CD14-positive monocyte (primary cell): ENCODE measurements around the gene MIER3. TPM values are rescaled to one million over a fixed set of nuclear protein-coding genes. Genes with fewer than 3 reads are reported as not detected.

ENCODE experiments used
- DNase-seq, 3 donors: peaks; one replicate each; pipeline ENCODE4 v3.0.0-alpha.2; 2011 to 2022
- H2AFZ ChIP-seq: 2 replicates; pipeline ENCODE4 v1.6.0; 2012; ENCODE audit warnings: mild to moderate bottlenecking, low read depth, low read length, inconsistent platforms; ENCODE audit not compliant: insufficient read depth, poor library complexity, severe bottlenecking
- H3K27ac ChIP-seq, 2 donors: 1 replicate in 1 of 2; 2 replicates in 1 of 2; pipeline ENCODE4 v1.5.1; 2012 to 2013; ENCODE audit warnings: low read length in 2 of 2, control low read depth in 1 of 2, inconsistent platforms in 1 of 2, low read depth in 1 of 2, mild to moderate bottlenecking in 1 of 2
- H3K27me3 ChIP-seq, 2 donors: one replicate each; pipeline versions ENCODE4 v1.6.0 to v1.6.1; 2011 to 2013; ENCODE audit warnings: low read length in 2 of 2; ENCODE audit not compliant: control insufficient read depth in 2 of 2, insufficient read depth in 2 of 2
- H3K36me3 ChIP-seq, 2 donors: replicated peaks in 1 of 2; 1 replicate in 1 of 2; 2 replicates in 1 of 2; pipeline versions ENCODE4 v1.5.1 to v1.6.1; 2012 to 2013; ENCODE audit warnings: low read length in 2 of 2, control low read depth in 1 of 2, inconsistent platforms in 1 of 2, mild to moderate bottlenecking in 1 of 2; ENCODE audit not compliant: insufficient read depth in 2 of 2, control insufficient read depth in 1 of 2
- H3K4me1 ChIP-seq, 2 donors: 1 replicate in 1 of 2; 2 replicates in 1 of 2; pipeline versions ENCODE4 v1.5.1 to v1.6.1; 2012 to 2013; ENCODE audit warnings: low read length in 2 of 2, control low read depth in 1 of 2, inconsistent platforms in 1 of 2, mild to moderate bottlenecking in 1 of 2, moderate library complexity in 1 of 2; ENCODE audit not compliant: insufficient read depth in 2 of 2, control insufficient read depth in 1 of 2
- H3K4me2 ChIP-seq: replicated peaks from 2 replicates; pipeline ENCODE3; 2012; ENCODE audit warnings: low read length, moderate library complexity, mild to moderate bottlenecking; ENCODE audit not compliant: poor library complexity, severe bottlenecking; ENCODE audit errors: extremely low read depth
- H3K4me3 ChIP-seq, 3 experiments: fragments of 200-600 bp in 1 of 3; sonication (generic) in 1 of 3; replicated peaks in 1 of 3; 1 replicate in 2 of 3; 2 replicates in 1 of 3; pipeline ENCODE4 v1.5.1; 2011 to 2013; ENCODE audit warnings: low read length in 3 of 3, mild to moderate bottlenecking in 3 of 3, control low read depth in 2 of 3, low read depth in 2 of 3, inconsistent platforms in 1 of 3, moderate library complexity in 1 of 3
- H3K79me2 ChIP-seq: 2 replicates; pipeline ENCODE4 v1.6.0; 2012; ENCODE audit warnings: mild to moderate bottlenecking, control low read depth, inconsistent platforms, low read length, moderate library complexity; ENCODE audit not compliant: insufficient read depth
- H3K9ac ChIP-seq: 2 replicates; pipeline ENCODE4 v1.6.0; 2017; ENCODE audit warnings: low read length, mild to moderate bottlenecking; ENCODE audit not compliant: insufficient read depth, poor library complexity, severe bottlenecking
- H3K9me3 ChIP-seq, 2 donors: replicated peaks in 1 of 2; 1 replicate in 1 of 2; 2 replicates in 1 of 2; pipeline versions ENCODE4 v1.5.1 to v1.6.1; 2012 to 2013; ENCODE audit warnings: low read length in 2 of 2, control low read depth in 1 of 2; ENCODE audit not compliant: control insufficient read depth in 1 of 2, insufficient read depth in 1 of 2
- H4K20me1 ChIP-seq: 2 replicates; pipeline ENCODE4 v1.6.0; 2012; ENCODE audit warnings: mild to moderate bottlenecking, low read length, control low read depth, moderate library complexity; ENCODE audit not compliant: insufficient read depth
- H3K27ac Mint-ChIP-seq, 7 donors: one replicate each; pipeline ENCODE4 v1.8.0; 2020; ENCODE audit warnings: mild to moderate bottlenecking in 7 of 7, mixed read lengths in 7 of 7, moderate library complexity in 6 of 7, inconsistent platforms in 2 of 7
- H3K27me3 Mint-ChIP-seq, 3 donors: one replicate each; pipeline ENCODE4 v1.8.0; 2021 to 2022; ENCODE audit warnings: low read depth in 3 of 3, mild to moderate bottlenecking in 3 of 3, mixed read lengths in 3 of 3, moderate library complexity in 3 of 3, inconsistent platforms in 1 of 3
- H3K36me3 Mint-ChIP-seq, 2 donors: one replicate each; pipeline ENCODE4 v1.8.0; 2020; ENCODE audit warnings: mixed read lengths in 2 of 2, inconsistent platforms in 1 of 2, mild to moderate bottlenecking in 1 of 2
- H3K4me1 Mint-ChIP-seq: one replicate; pipeline ENCODE4 v1.8.0; 2020; ENCODE audit warnings: mild to moderate bottlenecking, mixed read lengths
- H3K4me3 Mint-ChIP-seq, 2 donors: one replicate each; pipeline ENCODE4 v1.8.0; 2020; ENCODE audit warnings: mild to moderate bottlenecking in 2 of 2, mixed read lengths in 2 of 2, moderate library complexity in 1 of 2
- H3K9me3 Mint-ChIP-seq, 7 donors: one replicate each; pipeline ENCODE4 v1.8.0; 2020 to 2022; ENCODE audit warnings: mixed read lengths in 7 of 7, mild to moderate bottlenecking in 6 of 7, moderate library complexity in 6 of 7, inconsistent platforms in 2 of 7
- WGBS: methylation state at CpG from one replicate; pipeline ENCODE4 v1.1.5; 2013; ENCODE audit warnings: missing lambda C conversion rate; ENCODE audit not compliant: insufficient coverage; 5-methylcytosine and 5-hydroxymethylcytosine counted together
- intact Hi-C, 2 donors: fragments of 100-400 bp; cut with micrococcal nuclease; formaldehyde crosslinking; loops; one replicate each; pipeline versions ENCODE4 v1.15.0 to v1.15.1; 2023
- polyA plus RNA-seq, 3 donors: library from polyadenylated mRNA; depleted of rRNA in 1 of 3; unstranded in 2 of 3; stranded (reverse) in 1 of 3; fragments of 300-500 nt in 2 of 3; fragments of >200 nt in 1 of 3; fragmentation: Illumina TruSeq in 2 of 3; gene quantifications; 1 replicate in 2 of 3; 2 replicates in 1 of 3; pipeline ENCODE4 v1.2.3, GENCODE V29; 2012 to 2021
- TF ChIP-seq, protein P1 (sequence below): fragments of 200-600 bp; IDR thresholded peaks from one replicate; pipeline ENCODE4 v1.8.0; 2022; ENCODE audit warnings: antibody characterized with exemption, mild to moderate bottlenecking

MIER3 gene
- polyA plus RNA-seq, 3 donors: 2.4 to 5.7 (median 2.9) TPM

DNA sequence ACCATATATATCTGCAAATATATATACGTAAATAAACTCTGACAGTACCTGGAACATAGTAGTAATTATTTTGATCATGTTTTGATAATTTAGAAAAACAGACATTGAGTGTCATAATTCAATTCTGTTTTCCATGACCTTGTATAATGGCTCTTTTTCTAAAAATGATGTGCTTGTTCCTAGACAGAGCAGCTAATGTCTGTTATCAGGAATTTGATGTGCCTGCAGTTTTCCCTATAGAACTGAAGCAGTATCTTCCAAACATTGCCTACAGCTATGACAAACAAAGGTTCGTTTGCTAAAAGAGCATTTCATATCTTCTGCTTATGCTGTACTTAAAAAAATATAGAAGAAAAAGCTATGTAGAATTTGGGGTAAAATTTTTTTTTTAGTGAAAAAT lies 37.2 kb downstream of the MIER3 start:
- TF ChIP-seq, protein P1, sequence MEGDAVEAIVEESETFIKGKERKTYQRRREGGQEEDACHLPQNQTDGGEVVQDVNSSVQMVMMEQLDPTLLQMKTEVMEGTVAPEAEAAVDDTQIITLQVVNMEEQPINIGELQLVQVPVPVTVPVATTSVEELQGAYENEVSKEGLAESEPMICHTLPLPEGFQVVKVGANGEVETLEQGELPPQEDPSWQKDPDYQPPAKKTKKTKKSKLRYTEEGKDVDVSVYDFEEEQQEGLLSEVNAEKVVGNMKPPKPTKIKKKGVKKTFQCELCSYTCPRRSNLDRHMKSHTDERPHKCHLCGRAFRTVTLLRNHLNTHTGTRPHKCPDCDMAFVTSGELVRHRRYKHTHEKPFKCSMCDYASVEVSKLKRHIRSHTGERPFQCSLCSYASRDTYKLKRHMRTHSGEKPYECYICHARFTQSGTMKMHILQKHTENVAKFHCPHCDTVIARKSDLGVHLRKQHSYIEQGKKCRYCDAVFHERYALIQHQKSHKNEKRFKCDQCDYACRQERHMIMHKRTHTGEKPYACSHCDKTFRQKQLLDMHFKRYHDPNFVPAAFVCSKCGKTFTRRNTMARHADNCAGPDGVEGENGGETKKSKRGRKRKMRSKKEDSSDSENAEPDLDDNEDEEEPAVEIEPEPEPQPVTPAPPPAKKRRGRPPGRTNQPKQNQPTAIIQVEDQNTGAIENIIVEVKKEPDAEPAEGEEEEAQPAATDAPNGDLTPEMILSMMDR: no peak
- Mint-ChIP-seq H3K27ac (no peak overlapping the region), H3K4me3 (no peak overlapping the region), H3K27me3 (peaks cover 0 to 2% (median 0%) of the 10 kb centered on the region in 3 donors), H3K9me3 (no peaks in the 10 kb centered on the region), H3K36me3 (peaks cover 9 to 22% of the 10 kb centered on the region in 2 donors), H3K4me1 (peaks cover 7% of the 10 kb centered on the region)
- H3K27ac ChIP-seq: no peak overlapping the region
- H3K4me2 ChIP-seq: no peak overlapping the region
- no peak overlapping the region for H3K9ac ChIP-seq
- no peaks in the 10 kb centered on the region for H3K36me3 ChIP-seq
- no peaks in the 10 kb centered on the region for H3K79me2 ChIP-seq
- no peaks in the 10 kb centered on the region for H3K9me3 ChIP-seq
- H3K4me3 ChIP-seq: no peak overlapping the region
- no peak overlapping the region for H2AFZ ChIP-seq
- no peaks in the 10 kb centered on the region for H3K27me3 ChIP-seq
- intact Hi-C loops: no loop called here
- H3K4me1 ChIP-seq: peaks cover 8 to 12% of the 10 kb centered on the region in 2 donors
- H4K20me1 ChIP-seq: no peaks in the 10 kb centered on the region
- DNase-seq: no peak
- no CpG with 5 or more reads among the region's 2 CpGs for WGBS

DNA sequence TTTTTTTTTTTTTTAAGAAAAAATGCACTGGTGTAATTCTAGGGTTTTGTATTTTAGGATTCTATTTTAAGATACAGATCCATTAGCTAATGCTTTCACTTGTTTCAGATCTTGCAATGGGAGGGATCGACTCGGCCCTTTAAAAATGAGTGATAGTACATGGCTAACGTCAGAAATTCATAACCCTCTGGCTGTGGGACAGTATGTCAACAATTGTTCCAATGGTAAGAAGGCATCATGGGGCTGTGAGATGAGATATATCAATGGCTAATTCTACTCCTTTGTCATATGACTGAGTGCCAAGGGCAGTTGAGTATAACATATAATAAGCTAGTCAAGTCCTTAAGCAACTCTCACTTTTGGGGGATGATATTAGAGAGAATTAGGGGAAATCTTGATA lies 38.2 kb downstream of the MIER3 start:
- H3K4me3 Mint-ChIP-seq: no peak overlapping the region
- H3K9ac ChIP-seq: no peak overlapping the region
- H3K79me2 ChIP-seq: no peaks in the 10 kb centered on the region
- no peaks in the 10 kb centered on the region for H3K27me3 Mint-ChIP-seq
- peaks cover 9 to 22% of the 10 kb centered on the region in 2 donors for H3K36me3 Mint-ChIP-seq
- no CpG with 5 or more reads among the region's 3 CpGs for WGBS
- H3K9me3 Mint-ChIP-seq: no peaks in the 10 kb centered on the region
- H3K4me1 ChIP-seq: peaks cover 9 to 15% of the 10 kb centered on the region in 2 donors
- no peaks in the 10 kb centered on the region for H3K9me3 ChIP-seq
- no peak overlapping the region for H3K27ac ChIP-seq
- DNase-seq: no peak
- intact Hi-C loops: no loop called here
- H3K27me3 ChIP-seq: no peaks in the 10 kb centered on the region
- no peak overlapping the region for H2AFZ ChIP-seq
- no peak overlapping the region for H3K4me3 ChIP-seq
- H3K4me2 ChIP-seq: no peak overlapping the region
- TF ChIP-seq, protein P1: no peak
- no peaks in the 10 kb centered on the region for H4K20me1 ChIP-seq
- no peak overlapping the region for H3K27ac Mint-ChIP-seq
- H3K4me1 Mint-ChIP-seq: peaks cover 8% of the 10 kb centered on the region
- no peaks in the 10 kb centered on the region for H3K36me3 ChIP-seq
